Neutrophil (primary cell): ENCODE measurements around the gene FNBP1L.
A peak's percentile ranks its signal among the peaks of the same experiment; 100 is the strongest.

Source experiments
- H3K27ac ChIP-seq: fragments of 200-600 bp; sonication (generic); 2 replicates; pipeline ENCODE4 v1.5.1; 2016; ENCODE audit warnings: mild to moderate bottlenecking, moderate library complexity
- H3K27me3 ChIP-seq: fragments of 200-600 bp; sonication (generic); 2 replicates; pipeline ENCODE4 v1.6.0; 2016; ENCODE audit warnings: mild to moderate bottlenecking
- H3K36me3 ChIP-seq: fragments of 200-600 bp; sonication (generic); 2 replicates; pipeline ENCODE4 v1.5.1; 2017
- H3K4me1 ChIP-seq, 2 experiments: fragments of 200-600 bp in 1 of 2; sonication (generic) in 1 of 2; 1 replicate in 1 of 2; 2 replicates in 1 of 2; pipeline versions ENCODE4 v1.5.1 to v1.6.1; 2013 to 2016; ENCODE audit warnings: low read depth in 1 of 2, low read length in 1 of 2, mild to moderate bottlenecking in 1 of 2, moderate library complexity in 1 of 2; ENCODE audit not compliant: control insufficient read depth in 1 of 2, insufficient read depth in 1 of 2
- H3K4me3 ChIP-seq, 2 experiments: fragments of 200-600 bp in 1 of 2; sonication (generic) in 1 of 2; 1 replicate in 1 of 2; 2 replicates in 1 of 2; pipeline ENCODE4 v1.5.1; 2013 to 2016; ENCODE audit warnings: low read depth in 1 of 2, low read length in 1 of 2, mild to moderate bottlenecking in 1 of 2, moderate library complexity in 1 of 2
- H3K9me3 ChIP-seq: fragments of 200-600 bp; sonication (generic); 2 replicates; pipeline ENCODE4 v1.5.1; 2016
- CTCF ChIP-seq: fragments of 200-600 bp; sonication (generic); IDR thresholded peaks from 2 replicates; pipeline ENCODE4 v1.5.1; 2016; ENCODE audit warnings: antibody characterized with exemption

FNBP1L gene

GRCh38 chr1:93448983-93449804 is 1.3 kb downstream of the FNBP1L start:
- peaks cover 69% of the 10 kb centered on the region for H3K27me3 ChIP-seq
- H3K4me3 ChIP-seq = peak overlapping the region; percentile 50 to 77
- no peak overlapping the region for H3K27ac ChIP-seq
- peaks cover 14 to 17% of the 10 kb centered on the region in 2 experiments for H3K4me1 ChIP-seq
- TF ChIP-seq CTCF = no peak
- no peaks in the 10 kb centered on the region for H3K36me3 ChIP-seq
- no peaks in the 10 kb centered on the region for H3K9me3 ChIP-seq

- Histone ChIP-seq H3K27me3 (peaks cover 58% of the 10 kb centered on the region), H3K4me3 (no peak overlapping the region), H3K27ac (no peak overlapping the region), H3K9me3 (no peaks in the 10 kb centered on the region), H3K4me1 (peaks cover 14 to 17% of the 10 kb centered on the region in 2 experiments), H3K36me3 (no peaks in the 10 kb centered on the region)
- TF ChIP-seq CTCF = no peak
These were observed 2.4 kb downstream of the FNBP1L start for GRCh38 chr1:93450321-93450720.

- peaks cover 22% of the 10 kb centered on the region for H3K27me3 ChIP-seq
- no peak for TF ChIP-seq CTCF
- H3K9me3 ChIP-seq = no peaks in the 10 kb centered on the region
- no peak overlapping the region for H3K27ac ChIP-seq
- no peak overlapping the region for H3K4me3 ChIP-seq
- H3K36me3 ChIP-seq = no peaks in the 10 kb centered on the region
- H3K4me1 ChIP-seq = peaks cover 6 to 7% of the 10 kb centered on the region in 2 experiments
These were observed 6.0 kb downstream of the FNBP1L start for GRCh38 chr1:93453911-93454310.

- TF ChIP-seq CTCF = no peak
- H3K27me3 ChIP-seq = no peaks in the 10 kb centered on the region
- H3K4me3 ChIP-seq = no peak overlapping the region
- H3K36me3 ChIP-seq = no peaks in the 10 kb centered on the region
- no peaks in the 10 kb centered on the region for H3K4me1 ChIP-seq
- no peaks in the 10 kb centered on the region for H3K9me3 ChIP-seq
- H3K27ac ChIP-seq = no peak overlapping the region
These were observed 11.2 kb downstream of the FNBP1L start for GRCh38 chr1:93459126-93459525.

GRCh38 chr1:93461236-93461635 is 13.3 kb downstream of the FNBP1L start:
- H3K36me3 ChIP-seq = no peaks in the 10 kb centered on the region
- no peak overlapping the region for H3K4me3 ChIP-seq
- no peaks in the 10 kb centered on the region for H3K27me3 ChIP-seq
- H3K27ac ChIP-seq = no peak overlapping the region
- H3K9me3 ChIP-seq = no peaks in the 10 kb centered on the region
- no peak for TF ChIP-seq CTCF
- H3K4me1 ChIP-seq = no peaks in the 10 kb centered on the region
